GM23248 (cell line): ENCODE measurements around the gene ARID5B.

Source experiments
- EZH2 ChIP-seq: fragments of 200-600 bp; sonication (generic); IDR thresholded peaks from 2 replicates; pipeline ENCODE4 v1.6.1; 2018; ENCODE audit warnings: antibody characterized with exemption, mild to moderate bottlenecking; ENCODE audit not compliant: insufficient read depth, poor library complexity, severe bottlenecking
- EZH2phosphoT487 ChIP-seq: fragments of 200-600 bp; sonication (generic); IDR thresholded peaks from 2 replicates; pipeline ENCODE4 v1.6.1; 2018; ENCODE audit warnings: antibody characterized with exemption, moderate library complexity, mild to moderate bottlenecking, low read depth; ENCODE audit not compliant: insufficient read depth

DNA sequence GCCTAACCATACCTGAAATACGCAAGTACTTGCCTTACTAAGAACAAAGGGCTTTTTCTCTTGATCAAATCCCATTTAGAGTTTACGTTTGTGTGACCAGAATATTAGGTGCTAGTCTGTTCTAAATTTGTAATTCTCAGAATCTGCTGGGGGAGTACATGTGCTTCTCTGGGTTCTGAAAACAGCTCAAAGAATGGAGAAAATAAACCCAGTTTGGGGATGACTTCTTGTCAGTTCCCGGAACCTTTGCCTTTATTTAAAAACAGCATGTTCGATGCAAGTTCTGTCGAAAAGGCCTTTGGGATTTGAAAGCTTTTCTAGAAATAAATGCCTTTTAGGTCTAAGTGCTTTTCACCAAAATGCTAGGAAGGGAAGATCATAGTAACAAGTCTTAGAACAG, 147.0 kb downstream of the ARID5B start:
- no peak for TF ChIP-seq EZH2
- no peak for TF ChIP-seq EZH2phosphoT487
